Adrenal gland (tissue), 5 donors: Measurements from ENCODE around the gene CORO7.

Experiments used
- CTCF ChIP-seq, 6 experiments: fragments of 450-650 bp in 4 of 6; fragments of 200-600 bp in 2 of 6; sonication (generic) in 1 of 6; IDR thresholded peaks; 1 replicate in 5 of 6; 2 replicates in 1 of 6; pipeline versions ENCODE4 v1.5.1 to v1.8.0; 2016 to 2021; ENCODE audit warnings: antibody characterized with exemption in 6 of 6, mild to moderate bottlenecking in 2 of 6, moderate library complexity in 1 of 6
- POLR2A ChIP-seq, 2 donors: fragments of 450-650 bp; IDR thresholded peaks; one replicate each; pipeline ENCODE4 v1.6.1; 2017; ENCODE audit warnings: antibody characterized with exemption in 2 of 2, mild to moderate bottlenecking in 2 of 2, moderate library complexity in 1 of 2
- donor health status: DM: no; HTN: no; CAD: no.

- TF ChIP-seq CTCF (IDR thresholded peaks at IDR 0.05): no peak
- TF ChIP-seq POLR2A (IDR thresholded peaks at IDR 0.05): no peak
These were observed 54.5 kb downstream of the CORO7 start for GRCh38 chr16:4361944-4362311.
